SH-SY5Y (cell line): ENCODE results near the gene ST3GAL3.

Source experiments
- GATA2 ChIP-seq: IDR thresholded peaks from 2 replicates; pipeline ENCODE4 v1.6.1; 2011; ENCODE audit warnings: mild to moderate bottlenecking, low read depth, low read length
- GATA3 ChIP-seq: IDR thresholded peaks from 2 replicates; pipeline ENCODE4 v1.6.1; 2011; ENCODE audit warnings: low read depth, mild to moderate bottlenecking, low read length, moderate library complexity

Gene ST3GAL3

GRCh38 chr1:43913666-43914360 lies 206.5 kb downstream of the ST3GAL3 start:
- no peak for TF ChIP-seq GATA2
- TF ChIP-seq GATA3, result no peak

GRCh38 chr1:43914576-43915525 lies 207.5 kb downstream of the ST3GAL3 start:
- TF ChIP-seq GATA2 (no peak), GATA3 (no peak)

- TF ChIP-seq GATA2 (no peak), GATA3 (no peak)
Observed at GRCh38 chr1:43919906-43920305, 212.6 kb downstream of the ST3GAL3 start.

- TF ChIP-seq GATA2, result no peak
- TF ChIP-seq GATA3, result no peak
Observed at GRCh38 chr1:43921022-43921421, 213.7 kb downstream of the ST3GAL3 start.

GRCh38 chr1:43924516-43924915 lies 217.2 kb downstream of the ST3GAL3 start:
- TF ChIP-seq GATA3, result no peak
- TF ChIP-seq GATA2, result no peak

GRCh38 chr1:43925846-43926245 lies 218.5 kb downstream of the ST3GAL3 start:
- TF ChIP-seq GATA3, result no peak
- TF ChIP-seq GATA2, result no peak

- no peak for TF ChIP-seq GATA3
- no peak for TF ChIP-seq GATA2
Observed at GRCh38 chr1:43930168-43930948, 223.0 kb downstream of the ST3GAL3 start.

- TF ChIP-seq GATA2, result no peak
- no peak for TF ChIP-seq GATA3
Observed at GRCh38 chr1:43930949-43931275, 223.6 kb downstream of the ST3GAL3 start.

- TF ChIP-seq GATA3 (no peak), GATA2 (no peak)
Observed at GRCh38 chr1:43931711-43932660, 224.7 kb downstream of the ST3GAL3 start.

GRCh38 chr1:43932786-43933385 lies 225.6 kb downstream of the ST3GAL3 start:
- TF ChIP-seq GATA2 (no peak), GATA3 (no peak)

GRCh38 chr1:43933386-43934100 lies 226.2 kb downstream of the ST3GAL3 start, which contains the start of gene ARTN:
TSS of gene ARTN (plus strand) at chr1:43933801. CDS start at chr1:43935657, 1,856 bp downstream.
- TF ChIP-seq GATA3, result no peak
- TF ChIP-seq GATA2, result no peak
